Measurements from ENCODE around the gene BMP8B.
A peak's percentile ranks its signal among the peaks of the same experiment; 100 is the strongest.

The BMP8B gene

GRCh38 chr1:39788758-39789570 lies at the start of gene BMP8B:
Gene BMP8B, minus strand, starts transcription at chr1:39788865. Its CDS starts 380 bp downstream, at chr1:39788485.
- TF ChIP-seq ZFX (IDR thresholded peaks at IDR 0.05): no peak
- TF ChIP-seq CTCF (conservative IDR thresholded peaks at IDR 0.05): no peak
- H3K27ac ChIP-seq: peak within 1 kb of the TSS; percentile 58

GRCh38 chr1:39836595-39837110 lies 48.0 kb upstream of the BMP8B start:
- H3K27ac ChIP-seq: no peak overlapping the region
- TF ChIP-seq CTCF (conservative IDR thresholded peaks at IDR 0.05) (no peak), ZFX (IDR thresholded peaks at IDR 0.05) (no peak)

GRCh38 chr1:39835935-39836594 lies 47.4 kb upstream of the BMP8B start:
- TF ChIP-seq CTCF (conservative IDR thresholded peaks at IDR 0.05): no peak
- no peak for TF ChIP-seq ZFX (IDR thresholded peaks at IDR 0.05)
- no peak overlapping the region for H3K27ac ChIP-seq

- H3K27ac ChIP-seq: no peak overlapping the region
- TF ChIP-seq ZFX (IDR thresholded peaks at IDR 0.05): no peak
- no peak for TF ChIP-seq CTCF (conservative IDR thresholded peaks at IDR 0.05)
Measured at GRCh38 chr1:39835110-39835509, 46.4 kb upstream of the BMP8B start.

- TF ChIP-seq ZFX (IDR thresholded peaks at IDR 0.05): no peak
- no peak for TF ChIP-seq CTCF (conservative IDR thresholded peaks at IDR 0.05)
- no peak overlapping the region for H3K27ac ChIP-seq
Measured at GRCh38 chr1:39833621-39834385, 45.1 kb upstream of the BMP8B start.

- H3K27ac ChIP-seq: no peak overlapping the region
- TF ChIP-seq CTCF (conservative IDR thresholded peaks at IDR 0.05) (no peak), ZFX (IDR thresholded peaks at IDR 0.05) (no peak)
Measured at GRCh38 chr1:39833121-39833520, 44.5 kb upstream of the BMP8B start.
